H9 (cell line): ENCODE results near the gene KRT2. TPM values are rescaled to one million over a fixed set of nuclear protein-coding genes. Genes with fewer than 3 reads are reported as not detected.

ENCODE experiments used
- DNase-seq: peaks from one replicate; pipeline ENCODE4 v3.0.0-alpha.2; 2017
- H2AFZ ChIP-seq: one replicate; pipeline ENCODE4 v1.6.1; 2013; ENCODE audit warnings: mild to moderate bottlenecking, low read length, control low read depth, moderate library complexity
- H2AK5ac ChIP-seq: 2 replicates; pipeline ENCODE4 v1.6.1; 2013; ENCODE audit warnings: low read length, control low read depth, mixed read lengths; ENCODE audit not compliant: insufficient read length
- H2BK120ac ChIP-seq: one replicate; pipeline ENCODE4 v1.6.1; 2013; ENCODE audit warnings: low read depth, mild to moderate bottlenecking, low read length, control low read depth, inconsistent platforms; ENCODE audit not compliant: poor library complexity, severe bottlenecking
- H2BK12ac ChIP-seq: 2 replicates; pipeline ENCODE4 v1.6.1; 2013; ENCODE audit warnings: low read length, control low read depth, mixed read lengths, low read depth; ENCODE audit not compliant: insufficient read length
- H2BK15ac ChIP-seq: 2 replicates; pipeline ENCODE4 v1.6.1; 2013; ENCODE audit warnings: low read depth, low read length, control low read depth
- H2BK20ac ChIP-seq: one replicate; pipeline ENCODE4 v1.6.1; 2013; ENCODE audit warnings: low read depth, mild to moderate bottlenecking, low read length, control low read depth, inconsistent platforms; ENCODE audit not compliant: poor library complexity, severe bottlenecking
- H2BK5ac ChIP-seq: 2 replicates; pipeline ENCODE4 v1.6.1; 2013; ENCODE audit warnings: low read length, control low read depth, mixed read lengths; ENCODE audit not compliant: insufficient read length
- H3K14ac ChIP-seq: 2 replicates; pipeline ENCODE4 v1.6.1; 2013; ENCODE audit warnings: low read length, control low read depth; ENCODE audit not compliant: insufficient read depth
- H3K18ac ChIP-seq: 2 replicates; pipeline ENCODE4 v1.6.1; 2013; ENCODE audit warnings: low read depth, mild to moderate bottlenecking, mixed read lengths, low read length, control low read depth; ENCODE audit not compliant: insufficient read length
- H3K23ac ChIP-seq: 2 replicates; pipeline ENCODE4 v1.6.1; 2013; ENCODE audit warnings: low read length, control low read depth, mixed read lengths, low read depth; ENCODE audit not compliant: insufficient read length
- H3K23me2 ChIP-seq: 2 replicates; pipeline ENCODE4 v1.6.1; 2013; ENCODE audit warnings: low read depth, mild to moderate bottlenecking, mixed read lengths, low read length, control low read depth; ENCODE audit not compliant: insufficient read length, poor library complexity, severe bottlenecking
- H3K27ac ChIP-seq: 2 replicates; pipeline ENCODE4 v1.5.1; 2013; ENCODE audit warnings: low read length, control low read depth, mixed read lengths, low read depth; ENCODE audit not compliant: insufficient read length
- H3K27me3 ChIP-seq: 2 replicates; pipeline ENCODE4 v1.6.1; 2013; ENCODE audit warnings: low read length, control low read depth, inconsistent platforms; ENCODE audit not compliant: insufficient read depth
- H3K4ac ChIP-seq: 2 replicates; pipeline ENCODE4 v1.6.1; 2013; ENCODE audit warnings: low read depth, mild to moderate bottlenecking, control low read depth, inconsistent platforms, low read length, moderate library complexity
- H3K4me1 ChIP-seq: 2 replicates; pipeline ENCODE4 v1.6.1; 2013; ENCODE audit warnings: low read length, control low read depth, inconsistent platforms; ENCODE audit not compliant: insufficient read depth
- H3K4me2 ChIP-seq: 2 replicates; pipeline ENCODE4 v1.6.1; 2013; ENCODE audit warnings: low read length, control low read depth, mixed read lengths; ENCODE audit not compliant: insufficient read length, insufficient read depth
- H3K56ac ChIP-seq: 2 replicates; pipeline ENCODE4 v1.6.1; 2013; ENCODE audit warnings: low read depth, mild to moderate bottlenecking, mixed read lengths, low read length, control low read depth; ENCODE audit not compliant: insufficient read length
- H3K79me1 ChIP-seq: 2 replicates; pipeline ENCODE4 v1.6.1; 2013; ENCODE audit warnings: low read depth, mild to moderate bottlenecking, moderate library complexity, low read length, control low read depth, inconsistent platforms; ENCODE audit not compliant: insufficient read depth, poor library complexity, severe bottlenecking
- H3K79me2 ChIP-seq: 2 replicates; pipeline ENCODE4 v1.6.1; 2013; ENCODE audit warnings: low read length, control low read depth, inconsistent platforms; ENCODE audit not compliant: insufficient read depth
- H3K9ac ChIP-seq: 2 replicates; pipeline ENCODE4 v1.6.1; 2013; ENCODE audit warnings: low read length, control low read depth, mixed read lengths; ENCODE audit not compliant: insufficient read length; ENCODE audit errors: extremely low read depth
- H3K9me3 ChIP-seq: one replicate; pipeline ENCODE4 v1.6.1; 2013; ENCODE audit warnings: low read depth, low read length, inconsistent platforms; ENCODE audit not compliant: control insufficient read depth
- H3T11ph ChIP-seq: one replicate; pipeline ENCODE4 v1.6.1; 2013; ENCODE audit warnings: mild to moderate bottlenecking, low read length, control low read depth, inconsistent platforms
- H4K20me1 ChIP-seq: one replicate; pipeline ENCODE4 v1.6.1; 2013; ENCODE audit not compliant: control insufficient read depth, insufficient read length, insufficient read depth
- H4K5ac ChIP-seq: 2 replicates; pipeline ENCODE4 v1.6.1; 2013; ENCODE audit warnings: low read depth, mild to moderate bottlenecking, mixed read lengths, low read length, control low read depth; ENCODE audit not compliant: insufficient read length
- H4K8ac ChIP-seq: replicated peaks from 2 replicates; pipeline ENCODE4 v1.6.1; 2013; ENCODE audit warnings: low read length, control low read depth, mixed read lengths, low read depth; ENCODE audit not compliant: insufficient read length
- H4K91ac ChIP-seq: 2 replicates; pipeline ENCODE4 v1.6.1; 2013; ENCODE audit warnings: low read depth, mild to moderate bottlenecking, moderate library complexity, mixed read lengths, low read length, control low read depth; ENCODE audit not compliant: insufficient read length
- H3K27ac Mint-ChIP-seq, 3 experiments: 2 replicates in 2 of 3; 3 replicates in 1 of 3; pipeline ENCODE4 v1.8.0; 2020 to 2021; ENCODE audit warnings: mixed read lengths in 3 of 3, mild to moderate bottlenecking in 1 of 3, moderate library complexity in 1 of 3
- H3K27me3 Mint-ChIP-seq: 2 replicates; pipeline ENCODE4 v1.8.0; 2021; ENCODE audit warnings: low read depth, mild to moderate bottlenecking, moderate library complexity, mixed read lengths
- H3K36me3 Mint-ChIP-seq, 3 experiments: 2 replicates in 2 of 3; 3 replicates in 1 of 3; pipeline ENCODE4 v1.8.0; 2020 to 2021; ENCODE audit warnings: low read depth in 3 of 3, mixed read lengths in 3 of 3; ENCODE audit not compliant: insufficient read depth in 1 of 3
- H3K4me1 Mint-ChIP-seq, 2 experiments: 2 replicates each; pipeline ENCODE4 v1.8.0; 2020; ENCODE audit warnings: mixed read lengths in 2 of 2
- H3K4me3 Mint-ChIP-seq, 2 experiments: 2 replicates in 1 of 2; 3 replicates in 1 of 2; pipeline ENCODE4 v1.8.0; 2020 to 2021; ENCODE audit warnings: mild to moderate bottlenecking in 2 of 2, mixed read lengths in 2 of 2, moderate library complexity in 1 of 2
- H3K9me3 Mint-ChIP-seq, 2 experiments: 2 replicates in 1 of 2; 3 replicates in 1 of 2; pipeline ENCODE4 v1.8.0; 2020; ENCODE audit warnings: mild to moderate bottlenecking in 2 of 2, mixed read lengths in 2 of 2, moderate library complexity in 1 of 2
- CTCF ChIP-seq: fragments of 200-600 bp; sonication (generic); conservative IDR thresholded peaks from 3 replicates; pipeline ENCODE4 v1.8.0; 2021; ENCODE audit warnings: antibody characterized with exemption, mild to moderate bottlenecking
- WGBS: extraction: QIAGEN DNeasy Blood & Tissue Kit; methylation state at CpG from one replicate; pipeline ENCODE4 v1.1.7; 2013; ENCODE audit warnings: missing lambda C conversion rate, low lambda C conversion rate, mixed read lengths; ENCODE audit not compliant: insufficient read length; ENCODE audit errors: extremely low coverage; 5-methylcytosine and 5-hydroxymethylcytosine counted together
- total RNA-seq: library from RNA; stranded (reverse); gene quantifications from 2 replicates; pipeline ENCODE4 v1.2.1, GENCODE V29; 2021

Gene KRT2
- total RNA-seq, 1 experiment from 2014 or later = not detected

GRCh38 chr12:52633383-52633782, 18.6 kb downstream of the KRT2 start:
- H3K4me1 ChIP-seq = no peaks in the 10 kb centered on the region
- H3K4me2 ChIP-seq = no peak overlapping the region
- no peak overlapping the region for H3T11ph ChIP-seq
- H2AK5ac ChIP-seq = no peak overlapping the region
- no peak overlapping the region for H4K8ac ChIP-seq
- TF ChIP-seq CTCF = no peak
- no peak overlapping the region for H2BK5ac ChIP-seq
- H3K4me1 Mint-ChIP-seq = no peaks in the 10 kb centered on the region
- no peaks in the 10 kb centered on the region for H3K36me3 Mint-ChIP-seq
- no peaks in the 10 kb centered on the region for H3K27me3 ChIP-seq
- H2BK20ac ChIP-seq = no peak overlapping the region
- no peak overlapping the region for H3K18ac ChIP-seq
- no peaks in the 10 kb centered on the region for H3K9me3 ChIP-seq
- H3K9me3 Mint-ChIP-seq = no peaks in the 10 kb centered on the region
- peaks cover 14% of the 10 kb centered on the region for H3K27me3 Mint-ChIP-seq
- WGBS = no CpG with 5 or more reads among the region's 4 CpGs
- H3K23me2 ChIP-seq = no peaks in the 10 kb centered on the region
- H3K14ac ChIP-seq = no peak overlapping the region
- DNase-seq = peak; percentile 20
- no peaks in the 10 kb centered on the region for H3K79me1 ChIP-seq
- no peaks in the 10 kb centered on the region for H3K79me2 ChIP-seq
- no peak overlapping the region for H4K5ac ChIP-seq
- no peak overlapping the region for H2BK12ac ChIP-seq
- H3K4ac ChIP-seq = no peak overlapping the region
- H2BK15ac ChIP-seq = no peak overlapping the region
- H2AFZ ChIP-seq = no peak overlapping the region
- no peak overlapping the region for H3K56ac ChIP-seq
- no peak overlapping the region for H3K4me3 Mint-ChIP-seq
- H3K27ac ChIP-seq = no peak overlapping the region
- no peaks in the 10 kb centered on the region for H4K20me1 ChIP-seq
- H3K23ac ChIP-seq = no peak overlapping the region
- no peak overlapping the region; a peak in 1 of 7 replicates for H3K27ac Mint-ChIP-seq
- H2BK120ac ChIP-seq = no peak overlapping the region
- no peak overlapping the region for H3K9ac ChIP-seq
- no peak overlapping the region for H4K91ac ChIP-seq
